Colonic mucosa (tissue), 4 donors: ENCODE data around the gene DIPK1B. TPM values are rescaled to one million over a fixed set of nuclear protein-coding genes. Genes with fewer than 3 reads are reported as not detected.
"Not testable (repeated sequence)": the region's sequence is repeated elsewhere in the genome, so short reads cannot be mapped to it uniquely, and the experiment has no call there.

Source experiments
- DNase-seq: peaks from one replicate; pipeline ENCODE4 v3.0.0-alpha.2; 2020
- H3K27ac ChIP-seq: fragments of 200-600 bp; one replicate; pipeline ENCODE4 v1.8.0; 2021
- H3K27me3 ChIP-seq: fragments of 200-600 bp; one replicate; pipeline ENCODE4 v1.8.0; 2021
- H3K36me3 ChIP-seq: fragments of 200-600 bp; one replicate; pipeline ENCODE4 v1.8.0; 2021
- H3K4me1 ChIP-seq: fragments of 200-600 bp; one replicate; pipeline ENCODE4 v1.8.0; 2021; ENCODE audit warnings: mild to moderate bottlenecking
- H3K4me3 ChIP-seq: fragments of 200-600 bp; one replicate; pipeline ENCODE4 v1.8.0; 2021
- H3K9ac ChIP-seq, 2 donors: one replicate each; pipeline ENCODE4 v1.7.0; 2013; ENCODE audit warnings: control low read depth in 2 of 2, low read depth in 2 of 2, low read length in 2 of 2
- H3K9me3 ChIP-seq: fragments of 200-600 bp; one replicate; pipeline ENCODE4 v1.8.0; 2021
- intact Hi-C: fragments of 100-400 bp; cut with DNase I; formaldehyde crosslinking; loops from one replicate; pipeline ENCODE4 v1.14.1; 2022
- total RNA-seq, 2 donors: library from RNA; stranded (reverse); fragmentation: NEBNext Ultra II Directional in 1 of 2; extraction: Animal tissue kit (Norgen Biotek cat#: 25700) in 1 of 2; gene quantifications; one replicate each; pipeline ENCODE4 v1.2.1, GENCODE V29; 2021
- TF ChIP-seq, protein P1 (sequence below): fragments of 200-600 bp; IDR thresholded peaks from one replicate; pipeline ENCODE4 v1.8.0; 2022; ENCODE audit warnings: antibody characterized with exemption, mild to moderate bottlenecking
- donor health status: healthy.
- donor health status: DM: no; HTN: no; CAD: no.
- donor health status: DM: no; HTN: no; CAD: no.

DIPK1B gene
- total RNA-seq, 2 donors from 2014 or later, result 0.82 to 2.8 TPM

DNA sequence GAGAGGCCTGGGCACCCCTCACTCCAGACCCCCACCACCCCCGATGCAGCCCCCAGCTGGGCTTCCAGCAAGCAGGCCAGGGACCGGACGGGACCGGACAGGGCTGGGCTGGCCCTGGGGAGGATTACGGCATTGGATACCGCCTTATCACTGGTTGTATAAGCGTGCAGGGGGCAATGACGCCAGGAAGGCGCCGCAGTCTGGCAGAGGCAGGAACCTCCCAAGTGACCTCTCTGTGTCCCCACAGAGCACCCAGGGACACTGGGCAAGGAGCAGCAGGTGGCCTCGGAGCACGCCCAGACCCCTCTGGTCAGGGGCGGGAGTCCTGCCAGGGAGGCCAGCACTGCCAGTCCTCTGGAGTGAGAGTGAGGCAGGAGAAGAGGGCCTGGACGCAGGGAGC lies 52.7 kb downstream of the DIPK1B start:
- peak overlapping the region; percentile 12 to 35 for H3K9ac ChIP-seq
- TF ChIP-seq, protein P1, sequence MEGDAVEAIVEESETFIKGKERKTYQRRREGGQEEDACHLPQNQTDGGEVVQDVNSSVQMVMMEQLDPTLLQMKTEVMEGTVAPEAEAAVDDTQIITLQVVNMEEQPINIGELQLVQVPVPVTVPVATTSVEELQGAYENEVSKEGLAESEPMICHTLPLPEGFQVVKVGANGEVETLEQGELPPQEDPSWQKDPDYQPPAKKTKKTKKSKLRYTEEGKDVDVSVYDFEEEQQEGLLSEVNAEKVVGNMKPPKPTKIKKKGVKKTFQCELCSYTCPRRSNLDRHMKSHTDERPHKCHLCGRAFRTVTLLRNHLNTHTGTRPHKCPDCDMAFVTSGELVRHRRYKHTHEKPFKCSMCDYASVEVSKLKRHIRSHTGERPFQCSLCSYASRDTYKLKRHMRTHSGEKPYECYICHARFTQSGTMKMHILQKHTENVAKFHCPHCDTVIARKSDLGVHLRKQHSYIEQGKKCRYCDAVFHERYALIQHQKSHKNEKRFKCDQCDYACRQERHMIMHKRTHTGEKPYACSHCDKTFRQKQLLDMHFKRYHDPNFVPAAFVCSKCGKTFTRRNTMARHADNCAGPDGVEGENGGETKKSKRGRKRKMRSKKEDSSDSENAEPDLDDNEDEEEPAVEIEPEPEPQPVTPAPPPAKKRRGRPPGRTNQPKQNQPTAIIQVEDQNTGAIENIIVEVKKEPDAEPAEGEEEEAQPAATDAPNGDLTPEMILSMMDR, result no peak
- intact Hi-C loops, result no loop called here
- H3K4me1 ChIP-seq, result no peaks in the 10 kb centered on the region
- H3K9me3 ChIP-seq, result no peaks in the 10 kb centered on the region
- H3K27ac ChIP-seq, result no peak overlapping the region
- no peak overlapping the region for H3K4me3 ChIP-seq
- H3K36me3 ChIP-seq, result no peaks in the 10 kb centered on the region
- DNase-seq, result no peak
- H3K27me3 ChIP-seq, result no peaks in the 10 kb centered on the region

DNA sequence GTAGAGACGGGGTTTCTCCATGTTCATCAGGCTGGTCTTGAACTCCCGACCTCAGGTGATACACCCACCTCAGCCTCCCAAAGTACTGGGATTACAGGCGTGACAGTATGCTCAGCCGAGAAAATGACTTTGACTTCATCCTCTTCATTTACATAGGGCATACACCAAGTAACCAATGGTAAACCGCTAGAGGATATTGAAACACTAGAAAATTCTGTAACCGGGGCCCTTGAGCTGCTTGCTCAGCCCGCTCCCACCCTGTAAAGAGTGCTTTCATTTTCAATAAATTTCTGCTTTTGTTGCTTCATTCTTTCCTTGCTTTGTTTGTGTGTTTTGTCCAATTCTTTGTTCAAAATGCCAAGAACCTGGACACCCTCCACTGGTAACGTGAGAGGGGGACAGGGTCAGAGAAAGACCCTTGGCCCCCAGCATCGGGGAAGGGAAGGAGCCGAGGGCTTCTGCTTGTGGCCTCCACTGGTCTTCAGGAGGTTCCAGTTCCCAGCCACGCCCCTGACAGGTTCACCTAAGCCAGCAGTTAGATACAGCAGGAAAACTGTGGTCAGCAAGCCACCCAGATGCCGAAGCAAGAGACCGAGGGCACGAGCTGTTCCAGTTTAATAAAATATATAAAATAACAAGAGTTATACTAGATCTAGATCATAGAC lies 53.5 kb downstream of the DIPK1B start:
- H3K4me3 ChIP-seq, H3K4me1 ChIP-seq, H3K27ac ChIP-seq, H3K9ac ChIP-seq, intact Hi-C loops, DNase-seq, H3K9me3 ChIP-seq, H3K36me3 ChIP-seq, H3K27me3 ChIP-seq: not testable (repeated sequence)

DNA sequence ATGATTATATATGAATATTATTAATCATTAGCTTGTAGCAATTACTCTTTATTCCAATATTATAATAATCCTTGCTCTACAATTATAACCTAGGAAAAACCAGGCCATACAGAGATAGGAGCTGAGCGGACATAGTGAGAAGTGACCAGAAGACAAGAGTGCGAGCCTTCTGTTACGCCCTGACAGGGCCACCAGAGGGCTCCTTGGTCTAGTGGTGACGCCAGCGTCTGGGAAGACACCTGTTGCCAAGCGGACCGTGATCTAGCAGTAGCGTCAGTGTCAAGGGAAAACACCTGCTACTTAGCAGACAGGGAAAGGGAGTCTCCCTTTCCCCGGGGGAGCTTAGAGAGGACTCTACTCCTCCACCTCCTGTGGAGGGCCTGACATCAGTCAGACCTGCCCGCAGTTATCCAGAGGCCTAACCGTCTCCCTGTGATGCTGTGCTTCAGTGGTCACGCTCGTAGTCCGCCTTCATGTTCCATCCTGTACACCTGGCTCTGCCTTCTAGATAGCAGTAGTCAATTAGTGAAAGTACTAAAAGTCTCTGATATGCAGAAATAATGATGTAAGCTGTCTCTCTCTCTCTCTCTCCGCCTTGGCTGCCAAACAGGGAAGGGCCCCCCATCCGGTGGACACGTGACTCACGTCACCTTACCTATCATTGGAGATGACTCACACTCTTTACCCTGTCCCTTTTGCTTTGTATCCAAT lies 54.2 kb downstream of the DIPK1B start:
- H3K9ac ChIP-seq, H3K27ac ChIP-seq, intact Hi-C loops, H3K36me3 ChIP-seq, H3K4me1 ChIP-seq, H3K4me3 ChIP-seq, H3K9me3 ChIP-seq, H3K27me3 ChIP-seq: not testable (repeated sequence)
- peak; percentile 77 for DNase-seq
- TF ChIP-seq, protein P1, result peak; percentile 30

GRCh38 chr9:136769710-136770191 lies 57.4 kb downstream of the DIPK1B start:
- Histone ChIP-seq H3K4me3 (no peak overlapping the region), H3K27me3 (no peaks in the 10 kb centered on the region), H3K27ac (no peak overlapping the region), H3K4me1 (no peaks in the 10 kb centered on the region), H3K36me3 (no peaks in the 10 kb centered on the region), H3K9ac (peak overlapping the region in 1 of 2 donors; percentile 12), H3K9me3 (no peaks in the 10 kb centered on the region)
- TF ChIP-seq, protein P1, result peak; percentile 34
- DNase-seq, result peak; percentile 51
- intact Hi-C loops, result no loop called here

DNA sequence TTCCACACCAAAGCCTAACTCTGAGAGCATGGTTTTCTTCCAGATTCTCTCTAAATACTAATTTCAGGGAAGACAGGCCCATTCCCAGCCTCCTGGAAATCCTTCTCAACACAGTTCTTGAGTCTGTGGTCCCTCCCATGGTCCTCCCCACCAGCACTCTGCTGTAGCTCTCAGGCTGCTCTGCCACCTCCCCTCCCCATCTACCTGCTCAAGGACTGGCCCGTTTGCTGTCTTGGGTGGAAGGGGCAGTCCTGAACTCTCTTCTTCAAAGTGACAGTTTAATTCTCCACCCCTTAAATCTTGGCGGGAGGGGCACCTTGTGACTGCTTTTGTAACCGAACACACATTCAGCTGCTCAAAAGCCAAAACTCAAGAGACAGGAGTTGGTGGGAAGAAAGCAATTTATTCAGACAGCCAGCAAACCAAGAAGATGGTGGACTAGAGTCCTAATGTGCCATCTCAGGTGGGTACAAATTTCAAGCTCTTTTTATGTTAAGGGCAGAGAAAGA lies 59.6 kb downstream of the DIPK1B start:
- intact Hi-C loops, result no loop called here
- H3K9ac ChIP-seq, result peak overlapping the region in 1 of 2 donors; percentile 12
- peaks cover under 1% of the 10 kb centered on the region for H3K4me1 ChIP-seq
- H3K9me3 ChIP-seq, result no peaks in the 10 kb centered on the region
- no peak overlapping the region for H3K4me3 ChIP-seq
- H3K27ac ChIP-seq, result no peak overlapping the region
- TF ChIP-seq, protein P1, result no peak
- H3K27me3 ChIP-seq, result no peaks in the 10 kb centered on the region
- H3K36me3 ChIP-seq, result no peaks in the 10 kb centered on the region
- no peak for DNase-seq
